ENCODE measurements around the gene AKR1E2.

Gene AKR1E2

GRCh38 chr10:4819707-4820106 lies 6.3 kb upstream of the AKR1E2 start:
- in situ Hi-C loops (cut with HindIII; ENCODE audit: low pct_unique_long_range_greater_than_20kb, low sequenced_read_pairs): no loop called here
- DNase-seq (ENCODE audit: low read depth in 1 of 2, low spot score in 1 of 2): no peak

GRCh38 chr10:4820804-4821401 lies 5.1 kb upstream of the AKR1E2 start:
- no peak for TF ChIP-seq JUND (IDR thresholded peaks at IDR 0.05; ENCODE audit: low read depth)
- in situ Hi-C loops (cut with HindIII; ENCODE audit: low pct_unique_long_range_greater_than_20kb, low sequenced_read_pairs): no loop called here

More at GRCh38 chr10:4819707-4820106, 6.3 kb upstream of the AKR1E2 start:
- no peak for TF ChIP-seq JUND (IDR thresholded peaks at IDR 0.05; ENCODE audit: low read depth)

GRCh38 chr10:4822208-4822607 lies 3.8 kb upstream of the AKR1E2 start:
- in situ Hi-C loops (cut with HindIII; ENCODE audit: low pct_unique_long_range_greater_than_20kb, low sequenced_read_pairs): no loop called here
- no peak for DNase-seq (ENCODE audit: low read depth in 1 of 2, low spot score in 1 of 2)
- TF ChIP-seq JUND (IDR thresholded peaks at IDR 0.05; ENCODE audit: low read depth): no peak

More at GRCh38 chr10:4820804-4821401, 5.1 kb upstream of the AKR1E2 start:
- no peak for DNase-seq (ENCODE audit: low read depth in 1 of 2, low spot score in 1 of 2)

DNA sequence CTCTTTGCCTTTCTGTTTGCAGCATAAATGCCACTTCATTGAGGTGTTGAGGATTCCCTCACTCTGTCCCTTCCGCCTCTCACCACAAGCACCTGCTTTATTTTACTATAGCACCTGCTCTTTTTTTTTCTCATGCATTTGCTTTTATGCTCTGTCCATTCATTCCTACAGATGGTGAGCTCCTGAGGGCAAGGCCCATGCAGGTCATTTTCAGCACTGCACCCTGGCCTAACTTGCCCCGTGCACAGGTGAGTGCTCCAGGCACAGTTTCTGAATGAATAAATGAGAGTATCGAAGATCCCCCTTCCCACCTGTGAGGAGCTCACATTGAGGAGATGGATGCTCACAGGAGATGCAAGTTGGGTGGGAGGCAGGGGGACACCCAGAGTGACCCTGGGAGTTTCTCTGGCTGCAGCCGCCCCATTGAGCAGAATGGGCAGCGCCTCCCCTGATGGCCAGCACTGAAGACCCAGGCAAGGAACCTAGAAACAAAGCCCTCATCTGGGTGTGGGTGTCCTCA lies 1.2 kb upstream of the AKR1E2 start:
- no peak for DNase-seq (ENCODE audit: low read depth in 1 of 2, low spot score in 1 of 2)
- in situ Hi-C loops (cut with HindIII; ENCODE audit: low pct_unique_long_range_greater_than_20kb, low sequenced_read_pairs): no loop called here
- no peak for TF ChIP-seq JUND (IDR thresholded peaks at IDR 0.05; ENCODE audit: low read depth)

GRCh38 chr10:4825456-4825867 lies 545 bp upstream of the AKR1E2 start:
- no peak for TF ChIP-seq JUND (IDR thresholded peaks at IDR 0.05; ENCODE audit: low read depth)
- in situ Hi-C loops (cut with HindIII; ENCODE audit: low pct_unique_long_range_greater_than_20kb, low sequenced_read_pairs): no loop called here
- DNase-seq (ENCODE audit: low read depth in 1 of 2, low spot score in 1 of 2): no peak

- no peak for DNase-seq (ENCODE audit: low read depth in 1 of 2, low spot score in 1 of 2)
- no peak for TF ChIP-seq JUND (IDR thresholded peaks at IDR 0.05; ENCODE audit: low read depth)
- in situ Hi-C loops (cut with HindIII; ENCODE audit: low pct_unique_long_range_greater_than_20kb, low sequenced_read_pairs): no loop called here
Measured at GRCh38 chr10:4826792-4827324, 851 bp downstream of the AKR1E2 start.

DNA sequence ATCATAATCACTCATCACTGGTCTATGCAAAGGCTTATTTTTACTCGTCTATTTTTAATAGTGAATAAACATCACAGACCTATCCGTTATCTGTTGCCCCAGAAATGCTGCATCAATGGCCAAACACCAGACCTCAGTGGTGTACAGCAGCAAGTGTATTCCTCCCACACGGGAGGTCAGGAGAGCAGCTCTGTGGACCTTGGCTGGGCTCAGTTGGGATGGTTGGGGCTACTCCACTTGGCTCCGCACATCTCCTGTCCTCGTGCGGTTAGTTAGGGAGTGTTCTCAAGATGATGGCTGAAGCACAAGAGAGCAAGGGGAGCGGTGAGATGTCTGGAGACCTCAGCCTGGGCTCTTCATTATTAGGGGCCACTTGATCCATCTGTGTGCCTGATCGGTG lies 2.0 kb downstream of the AKR1E2 start:
- DNase-seq (ENCODE audit: low read depth in 1 of 2, low spot score in 1 of 2): no peak
- in situ Hi-C loops (cut with HindIII; ENCODE audit: low pct_unique_long_range_greater_than_20kb, low sequenced_read_pairs): no loop called here
- no peak for TF ChIP-seq JUND (IDR thresholded peaks at IDR 0.05; ENCODE audit: low read depth)

DNA sequence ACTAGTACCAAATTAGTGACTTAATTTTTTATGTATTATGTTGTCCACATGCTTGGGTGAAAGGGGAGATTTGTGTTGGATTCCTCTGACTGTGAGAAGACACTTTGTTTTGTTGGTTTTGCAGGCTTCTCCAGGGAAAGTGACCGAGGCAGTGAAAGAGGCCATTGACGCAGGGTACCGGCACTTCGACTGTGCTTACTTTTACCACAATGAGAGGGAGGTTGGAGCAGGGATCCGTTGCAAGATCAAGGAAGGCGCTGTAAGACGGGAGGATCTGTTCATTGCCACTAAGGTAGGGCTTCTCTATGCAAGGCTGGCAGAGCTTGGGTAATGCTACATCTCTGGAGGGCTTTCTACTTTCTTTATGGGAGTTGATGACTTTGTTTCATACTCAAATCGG lies 4.5 kb downstream of the AKR1E2 start:
- no peak for TF ChIP-seq JUND (IDR thresholded peaks at IDR 0.05; ENCODE audit: low read depth)
- no peak for DNase-seq (ENCODE audit: low read depth in 1 of 2, low spot score in 1 of 2)
- in situ Hi-C loops (cut with HindIII; ENCODE audit: low pct_unique_long_range_greater_than_20kb, low sequenced_read_pairs): no loop called here

- in situ Hi-C loops (cut with HindIII; ENCODE audit: low pct_unique_long_range_greater_than_20kb, low sequenced_read_pairs): no loop called here
- no peak for DNase-seq (ENCODE audit: low read depth in 1 of 2, low spot score in 1 of 2)
- no peak for TF ChIP-seq JUND (IDR thresholded peaks at IDR 0.05; ENCODE audit: low read depth)
Measured at GRCh38 chr10:4831091-4831490, 5.1 kb downstream of the AKR1E2 start.

DNA sequence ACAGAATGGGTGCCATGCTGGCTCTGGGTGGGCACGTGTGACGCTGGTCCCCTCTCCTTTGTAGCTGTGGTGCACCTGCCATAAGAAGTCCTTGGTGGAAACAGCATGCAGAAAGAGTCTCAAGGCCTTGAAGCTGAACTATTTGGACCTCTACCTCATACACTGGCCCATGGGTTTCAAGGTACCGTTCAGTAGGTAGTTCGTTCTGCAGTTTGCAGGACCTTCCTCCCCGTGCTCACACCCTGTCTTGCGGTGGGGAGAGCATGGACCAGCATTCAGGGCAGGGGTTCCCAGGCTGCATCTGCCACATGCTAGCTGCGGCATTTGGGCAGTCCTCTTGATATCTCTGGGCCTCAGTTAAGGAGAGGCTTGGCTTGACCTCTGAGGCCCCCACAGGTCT lies 7.3 kb downstream of the AKR1E2 start:
- in situ Hi-C loops (cut with HindIII; ENCODE audit: low pct_unique_long_range_greater_than_20kb, low sequenced_read_pairs): no loop called here
- TF ChIP-seq JUND (IDR thresholded peaks at IDR 0.05; ENCODE audit: low read depth): no peak
- no peak for DNase-seq (ENCODE audit: low read depth in 1 of 2, low spot score in 1 of 2)

DNA sequence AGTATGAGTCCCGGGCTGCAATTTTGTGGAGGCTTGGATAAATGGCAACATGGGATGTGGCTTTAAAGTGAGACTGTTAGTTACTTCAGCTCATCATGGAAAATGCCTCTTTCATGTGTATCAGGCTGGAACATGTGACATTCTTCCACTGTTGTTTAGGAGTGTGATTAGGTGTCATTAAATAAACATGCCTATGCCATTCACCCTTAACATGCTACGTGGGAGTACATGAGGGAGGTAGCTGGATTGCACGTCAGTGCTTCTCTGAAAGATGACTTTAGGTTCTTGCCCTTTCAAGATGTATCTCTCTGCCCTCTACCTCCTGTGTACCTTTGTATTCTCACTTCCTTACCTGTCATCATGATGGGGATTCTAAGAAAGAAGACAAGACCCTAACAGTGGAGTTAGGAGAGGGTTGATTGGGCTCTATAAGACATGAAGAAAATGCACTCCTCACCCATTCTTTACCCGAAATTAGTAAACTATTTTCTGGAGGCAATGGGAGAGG lies 8.9 kb downstream of the AKR1E2 start:
- in situ Hi-C loops (cut with HindIII; ENCODE audit: low pct_unique_long_range_greater_than_20kb, low sequenced_read_pairs): no loop called here
- no peak for TF ChIP-seq JUND (IDR thresholded peaks at IDR 0.05; ENCODE audit: low read depth)
- no peak for DNase-seq (ENCODE audit: low read depth in 1 of 2, low spot score in 1 of 2)

GRCh38 chr10:4835494-4835918 lies 9.5 kb downstream of the AKR1E2 start:
- TF ChIP-seq JUND (IDR thresholded peaks at IDR 0.05; ENCODE audit: low read depth): no peak
- in situ Hi-C loops (cut with HindIII; ENCODE audit: low pct_unique_long_range_greater_than_20kb, low sequenced_read_pairs): no loop called here
- DNase-seq (ENCODE audit: low read depth in 1 of 2, low spot score in 1 of 2): no peak

DNA sequence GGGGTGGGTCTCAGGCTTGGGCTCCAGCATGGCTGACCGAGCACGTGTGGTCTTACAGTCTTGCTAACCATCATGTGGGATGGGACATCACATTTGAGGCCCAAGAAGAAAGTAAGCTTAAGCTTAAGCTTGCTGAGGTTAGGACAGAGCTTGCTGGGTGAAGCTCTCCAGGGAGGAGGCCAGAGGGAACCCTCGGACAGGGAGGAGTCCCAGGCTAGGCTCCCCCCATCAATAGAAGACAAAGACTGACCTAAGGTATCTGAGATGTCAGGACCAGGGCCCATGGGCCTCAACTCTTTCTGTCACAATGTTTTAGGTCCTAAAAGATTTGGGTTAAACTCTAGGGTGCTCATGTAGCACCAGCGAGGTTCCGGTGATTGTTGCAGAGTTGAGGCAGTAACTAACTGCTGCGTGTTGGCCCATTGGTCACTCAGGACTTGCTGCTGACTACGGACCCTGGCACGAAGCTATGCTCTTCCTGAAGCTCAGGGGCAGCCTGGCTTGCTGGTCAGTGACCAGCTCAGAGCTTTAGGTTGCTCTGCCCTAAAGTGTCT lies 10.5 kb downstream of the AKR1E2 start:
- TF ChIP-seq JUND (IDR thresholded peaks at IDR 0.05; ENCODE audit: low read depth): no peak
- DNase-seq (ENCODE audit: low read depth in 1 of 2, low spot score in 1 of 2): no peak
- in situ Hi-C loops (cut with HindIII; ENCODE audit: low pct_unique_long_range_greater_than_20kb, low sequenced_read_pairs): no loop called here

Measured in T47D (cell line).